Stimulated activated CD4-positive, alpha-beta T cell treated with anti-CD3 and anti-CD28 coated beads, Interleukin-4, amount 100 ng/mL, for 4 hours (primary cell): Measurements from ENCODE around the gene GNG2.

Experiments used
- DNase-seq, 2 experiments: peaks; one replicate each; pipeline ENCODE4 v3.0.0-alpha.2; 2020

Gene GNG2

GRCh38 chr14:51951656-51952055 is 91.2 kb downstream of the GNG2 start:
- DNase-seq: no peak

DNA sequence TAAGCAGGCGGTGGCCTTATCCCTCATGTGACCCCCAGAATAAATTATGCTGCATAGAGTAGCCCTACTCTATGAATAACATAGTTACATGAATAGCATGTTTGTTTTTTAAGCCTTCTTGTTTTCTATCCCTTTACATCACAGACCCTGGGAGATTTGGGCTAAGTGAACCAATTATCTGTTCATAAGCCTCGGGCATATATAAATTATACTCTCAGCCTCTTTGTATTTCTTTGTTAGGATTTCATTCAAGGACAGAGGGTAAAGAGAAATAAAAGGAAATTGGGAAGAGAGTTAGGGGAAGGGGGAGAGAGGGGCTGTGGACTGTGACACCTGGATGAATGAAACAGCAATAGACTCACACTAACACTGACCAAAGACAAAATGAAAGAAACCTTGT is 93.6 kb downstream of the GNG2 start:
- DNase-seq: no peak

DNA sequence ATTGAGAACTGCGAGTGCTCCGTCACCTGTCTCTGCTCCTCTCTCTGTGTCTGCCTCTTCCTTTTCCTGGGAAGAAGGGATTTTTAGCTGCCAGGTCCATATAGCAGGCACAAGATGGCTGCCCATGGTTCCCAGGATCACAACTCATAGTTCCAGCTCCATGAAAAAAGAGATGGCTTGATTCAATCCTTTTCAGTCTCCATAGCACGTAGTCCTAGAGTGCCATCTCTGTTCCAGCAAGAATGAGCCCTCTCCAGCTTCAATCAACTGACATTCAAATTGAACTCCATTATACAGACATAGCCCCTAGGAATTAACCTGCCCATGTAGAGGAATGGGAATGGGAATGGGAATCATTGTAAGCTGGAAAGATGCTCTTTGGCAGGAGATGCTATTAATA is 94.2 kb downstream of the GNG2 start:
- no peak for DNase-seq

DNA sequence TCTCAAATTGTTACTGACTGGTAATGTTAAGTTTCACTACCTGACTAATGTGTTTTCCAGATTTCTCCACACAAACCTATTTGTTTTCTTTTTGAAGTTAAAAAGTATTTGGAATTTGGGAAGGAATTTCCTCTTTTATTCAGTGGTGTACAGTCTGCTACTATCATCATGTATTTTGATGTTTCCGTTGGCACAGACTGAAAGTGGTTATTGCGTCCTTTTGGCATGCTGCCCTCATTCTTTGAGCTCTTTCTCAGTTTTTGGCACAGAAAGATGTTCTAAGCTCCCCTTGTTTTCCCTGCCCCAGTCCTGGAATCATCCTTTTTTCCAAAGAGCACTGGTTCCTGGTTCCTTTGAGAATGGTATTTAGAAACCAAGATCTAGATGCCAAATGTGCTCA is 97.5 kb downstream of the GNG2 start:
- no peak for DNase-seq

GRCh38 chr14:51959928-51960327 is 99.5 kb downstream of the GNG2 start:
- no peak for DNase-seq

DNA sequence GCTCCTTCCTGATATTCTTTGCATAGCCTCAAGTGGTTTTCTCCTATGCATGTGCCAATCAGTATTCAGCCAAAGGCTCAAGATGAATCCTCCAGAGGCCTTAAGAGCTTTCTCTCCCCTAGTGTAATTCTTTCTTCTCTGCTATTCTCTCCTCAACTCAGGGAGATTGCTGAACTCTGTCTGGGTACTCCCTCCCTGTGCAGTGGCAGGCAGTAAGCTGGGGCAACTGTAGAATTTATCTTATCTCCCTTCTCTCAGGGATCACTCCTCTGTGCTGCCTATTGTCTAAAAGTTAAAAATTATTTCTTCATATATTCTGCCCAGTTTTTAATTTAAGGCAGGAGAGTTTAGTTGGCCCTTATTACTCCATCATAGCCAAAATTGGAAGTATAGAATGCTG is 100.5 kb downstream of the GNG2 start:
- no peak for DNase-seq

GRCh38 chr14:51962711-51963110 is 102.3 kb downstream of the GNG2 start:
- no peak for DNase-seq

DNA sequence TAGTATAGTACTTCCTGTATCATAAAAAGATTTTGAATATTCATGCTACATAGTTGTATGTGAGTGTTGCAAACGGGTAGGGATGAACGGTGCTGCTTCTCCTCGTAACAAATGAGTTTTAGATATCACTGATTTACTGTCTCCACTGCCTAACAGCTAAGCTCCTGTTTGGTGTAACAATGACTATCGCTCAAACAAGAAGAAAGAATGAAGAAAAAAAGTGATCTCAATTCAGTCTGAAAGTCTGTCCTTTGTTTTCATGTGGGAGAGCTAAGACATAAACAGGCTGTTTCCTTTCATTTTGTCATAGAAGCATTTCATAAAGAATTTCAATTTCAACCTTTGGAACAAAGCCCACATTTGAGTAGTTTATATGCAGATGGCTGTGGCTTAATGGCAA is 102.9 kb downstream of the GNG2 start:
- DNase-seq: no peak

GRCh38 chr14:51967521-51967920 is 107.1 kb downstream of the GNG2 start:
- no peak for DNase-seq

- no peak for DNase-seq
Measured at GRCh38 chr14:51969852-51970540, 109.6 kb downstream of the GNG2 start.

- no peak for DNase-seq
Measured at GRCh38 chr14:51972566-51972965, 112.2 kb downstream of the GNG2 start.

DNA sequence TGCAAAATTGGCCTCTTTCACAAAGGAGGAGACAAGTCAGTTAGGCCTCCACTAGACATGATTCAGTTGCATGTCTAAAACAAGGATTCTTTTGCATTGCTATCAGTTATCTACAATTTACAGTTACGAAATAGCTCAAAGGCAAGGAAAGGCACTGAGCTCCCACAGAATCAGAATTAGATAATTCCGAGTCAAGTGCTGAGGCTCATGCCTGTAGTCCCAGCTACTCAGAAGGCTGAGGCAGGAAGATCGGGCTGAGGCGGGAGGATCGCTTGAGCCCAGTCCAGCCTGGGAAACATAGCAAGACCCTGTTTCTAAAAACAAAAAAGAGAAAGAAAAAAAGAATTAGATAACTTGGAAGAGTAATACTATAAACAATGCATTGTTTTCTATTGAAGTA is 116.7 kb downstream of the GNG2 start:
- DNase-seq: no peak

DNA sequence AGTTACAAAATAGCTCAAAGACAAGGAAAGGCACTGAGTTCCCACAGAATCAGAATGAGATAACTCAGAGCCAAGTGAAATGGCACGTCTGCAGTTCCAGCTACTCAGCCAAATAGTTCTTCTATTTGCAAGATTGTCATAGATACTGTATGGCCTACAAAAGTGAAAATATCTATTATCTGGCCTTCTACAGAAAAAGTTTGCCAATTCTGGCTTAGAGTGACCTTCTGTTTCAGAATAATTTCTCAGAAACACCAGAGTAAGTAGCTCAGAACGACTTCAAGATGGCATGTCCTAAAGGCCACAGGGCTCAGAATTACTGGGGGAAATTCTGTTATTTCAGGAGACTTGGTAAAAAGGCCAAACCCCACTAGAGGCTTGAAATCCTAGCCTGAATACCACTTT is 118.3 kb downstream of the GNG2 start:
- no peak for DNase-seq

- DNase-seq: peak; percentile 71 to 80
Measured at GRCh38 chr14:51979088-51979709, 118.8 kb downstream of the GNG2 start.

DNA sequence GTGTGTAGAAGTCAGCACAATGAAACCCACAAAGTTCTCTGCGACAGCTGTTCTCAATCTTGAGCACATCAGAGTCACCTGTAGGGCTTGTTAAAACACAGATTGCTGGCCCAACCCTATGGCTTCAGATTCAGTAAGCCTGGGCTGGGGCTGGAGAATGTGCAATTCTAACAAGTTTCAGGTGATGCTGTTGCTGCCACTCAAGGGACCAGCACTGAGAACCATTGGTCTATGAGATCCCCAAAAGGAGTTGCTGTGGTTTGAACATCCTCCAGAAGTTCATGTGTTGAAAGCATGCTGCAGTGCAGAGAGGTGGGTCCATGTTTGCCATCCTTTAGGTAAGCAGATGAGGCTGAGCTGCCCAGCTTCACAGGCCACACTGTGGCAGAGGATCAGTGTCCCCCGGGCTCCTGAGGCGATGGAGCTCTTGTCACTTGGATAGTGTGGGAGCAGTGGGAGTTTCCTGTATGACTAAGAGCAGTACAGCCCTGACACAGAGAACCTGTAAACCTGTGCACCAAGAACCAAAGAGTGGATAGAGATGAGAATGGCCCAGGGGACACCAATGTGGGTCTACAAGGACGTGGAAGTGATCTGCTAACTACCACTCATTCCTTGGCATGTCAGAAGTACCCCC is 120.9 kb downstream of the GNG2 start:
- no peak for DNase-seq

GRCh38 chr14:51988221-51988620 is 127.8 kb downstream of the GNG2 start:
- no peak for DNase-seq

- DNase-seq: peak; percentile 89 to 90
Measured at GRCh38 chr14:51989293-51990234, 129.2 kb downstream of the GNG2 start, which contains the start of gene RTRAF. RTRAF (plus strand) TSS chr14:51989546; CDS start chr14:51989640, 94 bp downstream.

- no peak for DNase-seq
Measured at GRCh38 chr14:51990488-51990887, 130.1 kb downstream of the GNG2 start.

- no peak for DNase-seq
Measured at GRCh38 chr14:51993285-51993920, 133.0 kb downstream of the GNG2 start.

- no peak for DNase-seq
Measured at GRCh38 chr14:51996148-51996746, 135.8 kb downstream of the GNG2 start.

- no peak for DNase-seq
Measured at GRCh38 chr14:51998348-51998747, 137.9 kb downstream of the GNG2 start.

GRCh38 chr14:51999084-51999483 is 138.7 kb downstream of the GNG2 start:
- DNase-seq: no peak
